Testis (tissue), 2 donors: ENCODE measurements around the gene SLC35E1.

Source experiments
- CTCF ChIP-seq, 3 experiments: fragments of 450-650 bp in 2 of 3; fragments of 200-600 bp in 1 of 3; sonication (generic) in 1 of 3; IDR thresholded peaks; one replicate each; pipeline ENCODE4 v1.5.1; 2016 to 2019; ENCODE audit warnings: antibody characterized with exemption in 3 of 3, mild to moderate bottlenecking in 2 of 3, moderate library complexity in 1 of 3
- POLR2A ChIP-seq: fragments of 450-650 bp; IDR thresholded peaks from one replicate; pipeline ENCODE4 v1.6.1; 2017; ENCODE audit warnings: antibody characterized with exemption, mild to moderate bottlenecking, moderate library complexity

- TF ChIP-seq CTCF (IDR thresholded peaks at IDR 0.05): no peak
- no peak for TF ChIP-seq POLR2A
Measured at GRCh38 chr19:16576690-16577530, 4.7 kb upstream of the SLC35E1 start.
